Endodermal cell (in vitro differentiated cells): ENCODE results near the gene GNA12. TPM values are rescaled to one million over a fixed set of nuclear protein-coding genes. Genes with fewer than 3 reads are reported as not detected.

Experiments used
- DNase-seq: peaks from one replicate; pipeline ENCODE4 v3.0.0-alpha.2; 2017
- H3K27ac ChIP-seq: 2 replicates; pipeline ENCODE4 v1.5.1; 2013; ENCODE audit warnings: mild to moderate bottlenecking, low read depth, low read length, moderate library complexity
- H3K27me3 ChIP-seq: 2 replicates; pipeline ENCODE4 v1.6.1; 2013; ENCODE audit warnings: mild to moderate bottlenecking, low read length, moderate library complexity; ENCODE audit not compliant: insufficient read depth, control insufficient read depth, poor library complexity, severe bottlenecking
- H3K36me3 ChIP-seq: 2 replicates; pipeline ENCODE4 v1.7.0; 2013; ENCODE audit warnings: mild to moderate bottlenecking, low read length, moderate library complexity; ENCODE audit not compliant: control insufficient read depth, insufficient read depth
- H3K4me1 ChIP-seq: one replicate; pipeline ENCODE4 v1.7.0; 2013; ENCODE audit warnings: low read length; ENCODE audit not compliant: control insufficient read depth, insufficient read depth
- H3K4me3 ChIP-seq: 2 replicates; pipeline ENCODE4 v1.5.1; 2013; ENCODE audit warnings: mild to moderate bottlenecking, low read length, moderate library complexity
- H3K9ac ChIP-seq: 2 replicates; pipeline ENCODE4 v1.6.1; 2013; ENCODE audit warnings: mild to moderate bottlenecking, low read length, moderate library complexity; ENCODE audit not compliant: poor library complexity, severe bottlenecking; ENCODE audit errors: extremely low read depth
- H3K9me3 ChIP-seq: 2 replicates; pipeline ENCODE4 v1.6.1; 2013; ENCODE audit warnings: mild to moderate bottlenecking, low read length, moderate library complexity; ENCODE audit not compliant: control insufficient read depth
- H3K27ac Mint-ChIP-seq: 2 replicates; pipeline ENCODE4 v1.8.0; 2020; ENCODE audit warnings: mixed read lengths
- H3K27me3 Mint-ChIP-seq: 2 replicates; pipeline ENCODE4 v1.8.0; 2021; ENCODE audit warnings: mild to moderate bottlenecking, mixed read lengths; ENCODE audit not compliant: insufficient read depth
- H3K36me3 Mint-ChIP-seq: 2 replicates; pipeline ENCODE4 v1.8.0; 2020; ENCODE audit warnings: low read depth, mixed read lengths
- H3K4me1 Mint-ChIP-seq: 2 replicates; pipeline ENCODE4 v1.8.0; 2020; ENCODE audit warnings: mixed read lengths
- H3K4me3 Mint-ChIP-seq: 2 replicates; pipeline ENCODE4 v1.8.0; 2020; ENCODE audit warnings: mild to moderate bottlenecking, moderate library complexity, mixed read lengths
- H3K9me3 Mint-ChIP-seq: 2 replicates; pipeline ENCODE4 v1.8.0; 2020; ENCODE audit warnings: mild to moderate bottlenecking, mixed read lengths
- CTCF ChIP-seq: fragments of 200-600 bp; sonication (generic); conservative IDR thresholded peaks from 2 replicates; pipeline ENCODE4 v1.5.0; 2021; ENCODE audit warnings: antibody characterized with exemption, mild to moderate bottlenecking
- WGBS, 2 experiments: methylation state at CpG; one replicate each; pipeline versions ENCODE4 v1.1.5 to v1.1.7; 2013; ENCODE audit warnings: missing lambda C conversion rate in 2 of 2, mixed read lengths in 1 of 2; ENCODE audit not compliant: insufficient coverage in 1 of 2, insufficient read length in 1 of 2; 5-methylcytosine and 5-hydroxymethylcytosine counted together
- total RNA-seq, 2 donors: library from RNA; stranded (reverse); fragmentation: NEBNext Ultra II Directional in 1 of 2; extraction: Animal tissue kit (Norgen Biotek cat#: 25700) in 1 of 2; gene quantifications; 2 replicates in 1 of 2; 3 replicates in 1 of 2; pipeline ENCODE4 v1.2.1, GENCODE V29; 2021

GNA12 gene
- total RNA-seq, 2 donors from 2014 or later: 55.0 to 64.7 TPM

DNA sequence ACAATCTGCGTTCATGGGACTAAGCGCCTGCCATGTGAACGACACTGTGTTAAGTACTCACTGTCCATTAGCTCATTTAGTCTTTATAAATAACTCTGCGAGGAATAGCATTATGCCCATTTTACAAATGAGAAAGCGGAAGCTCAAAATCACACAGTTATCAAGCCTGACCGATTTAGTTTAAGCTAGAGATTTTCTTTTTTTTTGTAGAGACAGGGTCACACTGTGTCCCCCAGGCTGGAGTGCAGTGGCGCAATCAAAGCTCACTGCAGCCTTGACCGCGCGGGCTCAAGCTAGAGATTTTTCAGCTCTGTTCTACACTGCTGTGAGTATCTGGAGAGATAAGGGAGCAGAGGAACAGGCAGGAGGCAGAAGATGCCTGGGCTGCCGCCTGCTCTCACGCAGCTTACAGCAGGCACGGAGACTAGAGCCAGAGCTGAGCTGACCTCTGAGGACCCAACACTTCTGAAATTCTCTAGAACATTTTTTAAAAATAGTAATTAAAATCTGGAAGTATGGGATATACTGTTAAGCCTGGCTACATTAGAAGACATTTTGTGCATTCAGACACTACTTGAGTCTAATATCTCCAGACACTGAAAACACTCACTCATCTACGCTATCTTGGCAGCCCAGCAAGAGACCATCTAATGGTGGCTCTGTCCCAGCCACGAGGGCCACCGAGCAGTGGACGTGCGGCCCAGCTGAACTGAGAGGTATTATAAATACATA, 38.7 kb downstream of the GNA12 start:
- DNase-seq: peak; percentile 20
- no peaks in the 10 kb centered on the region for H3K9me3 ChIP-seq
- 96 to 97% methylated on average over 8 to 18 of the region's 18 CpGs for WGBS, 2 experiments
- H3K4me1 ChIP-seq: peaks cover 16% of the 10 kb centered on the region
- no peak for TF ChIP-seq CTCF
- H3K27ac ChIP-seq: no peak overlapping the region
- peak overlapping the region; percentile 57 for H3K27ac Mint-ChIP-seq
- H3K4me3 ChIP-seq: no peak overlapping the region
- no peak overlapping the region for H3K9ac ChIP-seq
- H3K27me3 Mint-ChIP-seq: no peaks in the 10 kb centered on the region
- H3K36me3 Mint-ChIP-seq: peaks cover 6% of the 10 kb centered on the region
- no peak overlapping the region for H3K4me3 Mint-ChIP-seq
- H3K36me3 ChIP-seq: no peaks in the 10 kb centered on the region
- no peaks in the 10 kb centered on the region for H3K27me3 ChIP-seq
- H3K9me3 Mint-ChIP-seq: no peaks in the 10 kb centered on the region
- peaks cover 47% of the 10 kb centered on the region for H3K4me1 Mint-ChIP-seq

DNA sequence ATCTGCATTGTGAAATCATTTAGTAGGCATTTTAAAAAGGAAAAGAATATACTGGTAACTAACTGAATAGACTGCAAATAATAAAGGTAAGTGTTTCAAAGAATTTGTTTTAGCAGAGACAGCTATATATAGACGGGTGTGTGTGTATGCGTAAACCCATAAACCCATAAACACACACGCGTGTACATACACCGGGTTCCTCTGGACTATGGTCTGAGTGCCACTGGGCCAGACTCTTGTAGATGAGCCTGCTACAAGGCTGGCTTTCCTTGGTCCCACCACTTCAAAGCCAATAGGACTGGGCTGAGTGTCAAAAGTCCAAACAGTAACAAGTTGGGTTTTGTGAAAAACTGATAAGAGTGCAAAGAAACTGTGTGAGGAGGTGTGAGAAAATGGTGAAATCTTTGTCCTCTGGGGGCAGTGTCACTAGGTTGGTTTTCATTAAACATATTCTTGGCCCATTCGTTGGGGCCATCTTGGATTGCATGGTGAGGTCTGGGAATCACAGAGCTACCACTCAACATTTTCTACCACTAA, 39.8 kb downstream of the GNA12 start:
- H3K4me3 ChIP-seq: no peak overlapping the region
- TF ChIP-seq CTCF: peak; percentile 49
- H3K4me3 Mint-ChIP-seq: no peak overlapping the region
- no peak overlapping the region for H3K27ac Mint-ChIP-seq
- H3K27me3 Mint-ChIP-seq: no peaks in the 10 kb centered on the region
- H3K4me1 Mint-ChIP-seq: peaks cover 47% of the 10 kb centered on the region
- no peaks in the 10 kb centered on the region for H3K9me3 Mint-ChIP-seq
- no peak overlapping the region for H3K27ac ChIP-seq
- no peak overlapping the region for H3K9ac ChIP-seq
- no peaks in the 10 kb centered on the region for H3K36me3 ChIP-seq
- H3K4me1 ChIP-seq: peaks cover 16% of the 10 kb centered on the region
- 95 to 97% methylated on average over 3 to 6 of the region's 6 CpGs for WGBS, 2 experiments
- H3K9me3 ChIP-seq: no peaks in the 10 kb centered on the region
- DNase-seq: no peak
- no peaks in the 10 kb centered on the region for H3K27me3 ChIP-seq
- no peaks in the 10 kb centered on the region for H3K36me3 Mint-ChIP-seq

- Histone ChIP-seq H3K4me1 (peaks cover 16% of the 10 kb centered on the region), H3K9ac (no peak overlapping the region), H3K27ac (no peak overlapping the region), H3K27me3 (no peaks in the 10 kb centered on the region), H3K36me3 (no peaks in the 10 kb centered on the region), H3K9me3 (no peaks in the 10 kb centered on the region), H3K4me3 (no peak overlapping the region)
- Mint-ChIP-seq H3K27me3 (no peaks in the 10 kb centered on the region), H3K36me3 (no peaks in the 10 kb centered on the region), H3K27ac (peak overlapping the region; percentile 41), H3K4me1 (peaks cover 46% of the 10 kb centered on the region), H3K4me3 (no peak overlapping the region), H3K9me3 (no peaks in the 10 kb centered on the region)
- TF ChIP-seq CTCF: no peak
- WGBS, 2 experiments: 87 to 94% methylated on average over 3 to 4 of the region's 4 CpGs
- DNase-seq: no peak
Observed at GRCh38 chr7:2803755-2804154, 40.4 kb downstream of the GNA12 start.
